Measurements from ENCODE around the gene LUZP4.
"Not testable (repeated sequence)": the region's sequence is repeated elsewhere in the genome, so short reads cannot be mapped to it uniquely, and the experiment has no call there.

LUZP4 gene

DNA sequence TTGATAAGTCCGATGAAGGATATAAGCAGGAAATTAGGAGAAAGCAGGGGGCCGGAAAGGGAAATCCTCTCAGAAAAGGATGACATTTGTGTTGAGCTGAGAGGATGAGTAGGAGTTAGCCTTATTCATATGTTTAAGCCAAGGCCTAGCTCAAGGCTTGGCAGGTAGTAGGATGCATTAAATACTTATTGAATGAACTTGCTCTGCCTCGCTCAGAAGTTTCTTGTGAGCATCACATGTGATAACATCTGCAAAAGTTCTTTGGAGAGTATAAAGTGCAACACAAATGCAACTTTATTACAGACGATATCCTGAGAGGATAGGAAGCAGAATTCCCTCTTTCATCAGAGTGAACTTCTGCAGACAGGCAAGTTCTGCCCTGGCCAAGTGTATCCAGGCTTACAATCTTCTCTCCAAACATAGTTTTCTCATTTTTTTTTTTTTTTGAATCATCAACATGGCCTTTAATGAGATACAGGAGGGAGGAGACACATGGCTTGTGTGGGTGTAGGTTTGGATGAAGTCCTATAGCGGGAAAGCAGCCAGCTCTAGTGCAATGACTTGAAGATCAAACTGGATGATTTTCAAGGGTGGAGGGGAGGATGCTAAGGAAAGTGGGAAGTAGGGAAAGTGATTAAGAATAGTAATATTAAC is 48.1 kb downstream of the LUZP4 start:
- DNase-seq (ENCODE audit: low read depth, low spot score), result no peak

DNA sequence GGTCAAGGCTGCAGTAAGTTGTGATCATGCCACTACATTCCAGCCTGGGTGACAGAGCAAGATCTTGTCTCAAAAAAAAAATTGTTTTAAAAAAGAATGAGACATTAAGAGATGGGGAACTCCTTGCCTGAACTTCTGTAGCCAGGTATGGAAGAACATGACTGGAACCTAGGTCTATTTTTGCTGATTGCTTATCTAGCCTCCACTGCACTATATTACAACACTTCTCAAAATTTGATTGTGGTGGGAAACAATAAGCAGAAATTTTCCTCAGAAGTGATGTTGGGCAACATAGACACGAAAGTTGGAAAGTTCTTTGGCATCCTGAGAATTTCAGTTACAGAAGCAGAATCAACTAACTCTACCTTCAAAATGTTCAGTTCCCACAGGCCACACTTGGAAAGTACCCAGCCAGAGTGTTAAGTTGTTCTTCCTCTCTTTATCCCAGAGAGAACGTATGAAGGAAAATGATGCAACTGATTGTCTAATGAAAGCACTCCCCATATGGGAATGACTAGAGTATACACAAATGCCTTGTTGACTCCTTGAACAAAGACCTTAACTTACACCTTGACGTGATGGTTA is 50.0 kb downstream of the LUZP4 start:
- DNase-seq (ENCODE audit: low read depth, low spot score), result no peak

DNA sequence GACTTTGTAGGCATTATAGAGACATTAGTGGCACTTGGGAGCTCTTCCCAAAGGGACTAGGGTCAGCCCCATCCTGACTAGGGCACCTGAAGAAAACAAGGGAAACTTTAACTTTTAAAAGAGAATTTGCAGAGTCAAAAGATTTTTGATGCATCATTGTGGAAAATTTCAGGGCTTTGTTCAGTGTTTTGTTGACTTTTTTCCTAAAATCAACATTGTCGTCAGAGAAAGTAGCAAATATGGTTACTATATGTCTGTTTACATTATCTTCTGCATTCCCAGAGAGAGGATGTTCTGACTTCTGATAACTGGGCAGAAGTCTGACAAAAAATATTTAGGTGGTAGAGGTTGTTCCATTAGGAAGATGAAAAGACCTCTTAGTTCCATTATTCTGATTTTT is 51.9 kb downstream of the LUZP4 start:
- no peak for DNase-seq (ENCODE audit: low read depth, low spot score)

DNA sequence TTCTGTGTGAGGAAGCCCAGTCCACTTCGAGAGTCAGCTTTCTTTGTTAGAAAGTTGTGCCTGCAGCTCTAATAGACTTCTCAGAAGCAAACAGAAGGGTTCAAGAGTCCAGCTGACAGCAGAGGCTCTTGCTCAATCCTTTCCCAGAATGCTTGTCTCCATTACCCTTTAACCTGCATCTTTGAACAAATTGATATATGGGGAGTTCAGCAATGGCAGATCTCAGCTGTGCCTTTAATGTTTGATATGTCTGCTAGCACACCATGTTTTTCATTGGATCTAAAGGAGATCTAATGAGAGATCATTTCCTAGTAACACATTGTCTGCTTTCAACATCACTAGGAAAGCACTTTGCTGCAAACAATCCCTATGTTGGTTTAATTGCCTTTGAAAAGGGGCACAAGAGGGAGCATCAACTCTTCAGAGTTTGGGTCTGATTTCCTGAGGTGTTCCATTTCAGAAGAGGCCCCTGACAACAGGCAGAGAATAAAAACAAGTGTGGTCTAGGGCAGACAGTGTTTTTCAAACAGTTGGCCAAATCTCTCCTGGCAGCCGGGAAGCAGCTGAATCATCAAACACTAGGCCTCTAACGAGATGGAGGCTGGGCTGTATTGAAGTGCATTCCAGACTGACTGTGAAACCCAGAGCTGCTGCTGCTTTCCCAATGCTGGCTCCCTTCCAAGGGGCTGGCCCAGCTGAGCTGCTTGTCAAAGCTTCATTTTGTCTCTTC is 55.5 kb downstream of the LUZP4 start:
- peak; percentile 17 for DNase-seq (ENCODE audit: low read depth, low spot score)

DNA sequence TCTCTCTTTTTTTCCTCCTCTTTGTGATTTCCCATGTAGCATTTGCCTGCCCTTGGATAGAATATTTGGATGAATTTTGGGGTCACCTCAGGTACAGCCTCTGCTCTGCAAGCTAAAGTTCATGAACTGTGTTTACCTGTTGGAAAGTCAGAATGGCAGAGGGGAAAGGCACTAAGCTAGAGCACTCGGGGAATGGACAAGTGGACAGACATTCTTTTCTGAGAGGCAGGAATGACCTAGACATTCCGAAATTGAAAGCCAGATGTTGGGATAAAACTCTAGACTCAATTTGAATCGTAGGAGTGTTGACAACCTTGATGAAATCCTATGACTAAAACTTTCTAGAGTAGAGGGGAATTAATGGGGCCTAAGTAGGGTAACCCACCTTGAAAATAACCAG is 56.1 kb downstream of the LUZP4 start:
- no peak for DNase-seq (ENCODE audit: low read depth, low spot score)

DNA sequence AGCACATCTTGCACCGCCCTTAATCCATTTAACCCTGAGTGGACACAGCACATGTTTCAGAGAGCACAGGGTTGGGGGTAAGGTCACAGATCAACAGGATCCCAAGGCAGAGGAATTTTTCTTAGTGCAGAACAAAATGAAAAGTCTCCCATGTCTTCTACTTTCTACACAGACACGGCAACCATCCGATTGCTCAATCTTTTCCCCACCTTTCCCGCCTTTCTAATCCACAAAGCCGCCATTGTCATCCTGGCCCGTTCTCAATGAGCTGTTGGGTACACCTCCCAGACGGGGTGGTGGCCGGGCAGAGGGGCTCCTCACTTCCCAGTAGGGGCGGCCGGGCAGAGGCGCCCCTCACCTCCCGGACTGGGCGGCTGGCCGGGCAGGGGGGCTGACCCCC is 57.2 kb downstream of the LUZP4 start:
- DNase-seq (ENCODE audit: low read depth, low spot score), result not testable (repeated sequence)

DNA sequence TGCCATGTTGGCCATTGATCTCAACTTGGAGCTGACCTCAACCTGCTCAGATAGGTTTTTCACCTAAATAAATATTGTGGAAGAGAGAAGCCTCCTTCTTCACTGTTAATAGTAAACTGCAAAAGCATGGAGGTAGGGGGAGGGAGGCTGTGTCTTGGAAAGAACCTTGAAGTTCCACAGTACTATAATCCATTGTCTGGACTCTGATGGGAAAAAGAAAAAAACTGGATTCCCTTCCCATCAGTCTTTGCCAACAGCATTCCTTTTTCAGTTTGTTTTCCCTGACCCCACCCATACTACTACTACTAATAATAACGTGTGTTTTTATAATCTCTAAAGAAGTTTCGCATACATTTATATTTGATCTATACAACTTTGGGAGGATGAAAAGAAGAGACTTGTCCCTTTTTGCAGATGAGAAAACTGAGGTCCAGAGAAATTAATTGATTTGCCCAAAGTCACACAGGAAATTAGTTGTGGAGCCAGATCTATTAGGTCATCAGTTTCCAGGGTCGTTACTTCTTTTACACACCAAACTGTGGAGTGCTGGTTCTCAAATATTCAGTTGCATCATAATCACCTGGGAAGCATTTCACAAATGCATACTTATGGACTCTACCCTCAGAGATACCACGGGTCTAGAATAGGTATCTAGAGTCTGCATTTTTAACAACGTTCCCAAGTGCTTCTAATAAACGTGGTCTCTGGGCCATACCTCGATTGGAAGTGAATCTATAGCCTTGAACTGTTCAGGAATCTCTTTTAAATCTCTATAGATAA is 59.1 kb downstream of the LUZP4 start:
- DNase-seq (ENCODE audit: low read depth, low spot score), result no peak

DNA sequence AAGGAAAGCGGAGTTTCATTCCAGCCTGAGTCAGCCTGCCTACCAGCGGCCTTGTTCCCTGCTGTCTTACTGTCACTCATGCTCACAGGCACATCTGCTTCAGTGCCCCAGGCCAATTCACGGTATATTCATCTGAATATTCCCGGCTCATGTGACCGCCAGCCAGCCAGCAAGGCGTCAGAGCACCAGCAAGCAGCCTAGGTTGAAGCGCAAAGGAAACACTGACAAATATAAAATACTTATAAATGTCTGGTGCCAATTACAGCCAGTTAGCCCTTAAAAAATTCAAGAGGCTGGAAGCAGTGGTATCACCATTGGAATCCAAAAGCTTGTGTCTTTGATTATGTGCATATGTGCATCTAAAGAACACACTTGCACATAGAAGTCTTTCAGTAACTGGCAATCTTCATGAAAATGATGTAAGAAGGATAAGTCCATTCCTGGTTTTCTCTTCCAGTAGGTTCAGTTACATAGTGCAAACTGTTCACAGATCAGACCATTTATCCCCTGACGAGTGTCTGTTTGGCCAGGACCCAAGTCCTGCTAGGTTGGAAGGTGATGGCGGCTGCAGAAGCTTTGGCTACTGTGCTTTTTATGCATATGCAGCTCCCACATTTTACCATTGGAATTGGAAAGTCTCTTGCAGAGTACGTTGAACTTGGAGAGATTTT is 61.3 kb downstream of the LUZP4 start:
- no peak for DNase-seq (ENCODE audit: low read depth, low spot score)

DNA sequence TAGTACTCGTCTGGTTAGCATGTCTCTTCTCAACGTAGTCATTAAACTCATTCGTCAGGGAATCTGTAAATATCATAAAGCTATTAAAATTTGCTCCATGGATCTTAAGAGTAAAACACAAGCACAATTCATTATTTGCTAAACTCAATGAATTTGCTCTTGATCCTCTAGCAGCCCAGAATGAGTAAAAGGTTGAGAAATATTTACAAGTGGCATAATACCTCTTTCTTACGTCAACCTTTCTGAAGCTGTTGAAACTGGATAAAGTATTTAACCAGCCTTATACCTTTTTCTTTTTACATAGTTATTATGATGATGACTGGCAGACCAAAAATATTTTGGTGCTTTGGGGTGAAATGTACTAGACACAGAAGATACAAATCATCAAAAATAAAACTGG is 66.9 kb downstream of the LUZP4 start:
- DNase-seq (ENCODE audit: low read depth, low spot score), result no peak
